Activated CD4-positive, alpha-beta T cell treated with anti-CD3 and anti-CD28 coated beads for 36 hours (primary cell): Measurements from ENCODE around the gene RAB5A. TPM values are rescaled to one million over a fixed set of nuclear protein-coding genes. Genes with fewer than 3 reads are reported as not detected.
"Not testable (repeated sequence)": the region's sequence is repeated elsewhere in the genome, so short reads cannot be mapped to it uniquely, and the experiment has no call there.

ENCODE experiments used
- ATAC-seq: fragments of 200-7000 bp; cut with Tn5 transposase; one replicate; pipeline ENCODE4 v1.10.0; 2021; ENCODE audit warnings: mild to moderate bottlenecking, moderate library complexity
- CTCF ChIA-PET: fragments of 350-600 bp; sonication (Branson Sonifier 250); formaldehyde crosslinking; loops from one replicate; lab custom pipeline; 2021; ENCODE audit warnings: antibody characterized with exemption; lab: Charles Lee
- POLR2A ChIA-PET: fragments of 350-600 bp; sonication (Branson Sonifier 250); formaldehyde crosslinking; loops from one replicate; lab custom pipeline; 2021; ENCODE audit warnings: antibody characterized with exemption, inconsistent platforms; lab: Charles Lee
- DNase-seq: peaks from one replicate; pipeline ENCODE4 v3.0.0-alpha.2; 2020
- H3K27ac Mint-ChIP-seq: one replicate; pipeline ENCODE4 v1.8.0; 2021; ENCODE audit warnings: mixed read lengths
- H3K27me3 Mint-ChIP-seq: one replicate; pipeline ENCODE4 v1.8.0; 2021; ENCODE audit warnings: mixed read lengths
- H3K36me3 Mint-ChIP-seq: one replicate; pipeline ENCODE4 v1.8.0; 2021; ENCODE audit warnings: low read depth, mixed read lengths
- H3K4me1 Mint-ChIP-seq: one replicate; pipeline ENCODE4 v1.8.0; 2021; ENCODE audit warnings: mixed read lengths
- H3K4me3 Mint-ChIP-seq: one replicate; pipeline ENCODE4 v1.8.0; 2021; ENCODE audit warnings: mild to moderate bottlenecking, moderate library complexity, mixed read lengths
- H3K9me3 Mint-ChIP-seq: one replicate; pipeline ENCODE4 v1.8.0; 2021; ENCODE audit warnings: low read depth, mixed read lengths
- intact Hi-C, 2 experiments: fragments of 100-400 bp; cut with DNase I in 1 of 2; cut with micrococcal nuclease in 1 of 2; formaldehyde crosslinking; loops; one replicate each; pipeline versions ENCODE4 v1.14.2 to v1.15.1; 2022 to 2024; cut with DNase I, micrococcal nuclease
- total RNA-seq, 2 experiments: library from RNA; stranded (reverse); gene quantifications; one replicate each; pipeline ENCODE4 v1.2.3, GENCODE V29; 2021

RAB5A gene
- total RNA-seq, 2 experiments from 2014 or later: 54.2 to 78.8 TPM

- DNase-seq: no peak
- POLR2A ChIA-PET: no interaction called here
- no peaks in the 10 kb centered on the region for H3K9me3 Mint-ChIP-seq
- no peak overlapping the region for H3K4me3 Mint-ChIP-seq
- no peaks in the 10 kb centered on the region for H3K4me1 Mint-ChIP-seq
- CTCF ChIA-PET: interaction anchor here (1.7 kb wide), 1 partner anchor 10 kb away, joined by 3 read pairs; no protein-coding TSS in a partner anchor
- no peaks in the 10 kb centered on the region for H3K27me3 Mint-ChIP-seq
- intact Hi-C loops: no loop called here
- no peak overlapping the region for H3K27ac Mint-ChIP-seq
- H3K36me3 Mint-ChIP-seq: no peaks in the 10 kb centered on the region
- no peak for ATAC-seq
These were observed 76.9 kb downstream of the RAB5A start for GRCh38 chr3:20023623-20024405.

GRCh38 chr3:20027136-20027535 is 80.2 kb downstream of the RAB5A start:
- ATAC-seq (no peak), DNase-seq (no peak)
- Mint-ChIP-seq H3K9me3 (no peaks in the 10 kb centered on the region), H3K36me3 (no peaks in the 10 kb centered on the region), H3K4me3 (no peak overlapping the region), H3K27me3 (no peaks in the 10 kb centered on the region), H3K27ac (no peak overlapping the region), H3K4me1 (no peaks in the 10 kb centered on the region)
- CTCF ChIA-PET: interaction anchor here (0.6 kb wide), 1 partner anchor 391 kb away, joined by 3 read pairs; no protein-coding TSS in a partner anchor
- intact Hi-C loops: no loop called here
- POLR2A ChIA-PET: no interaction called here

- intact Hi-C loops: no loop called here
- ChIA-PET POLR2A (no interaction called here), CTCF (interaction anchor here (1.3 kb wide), 1 partner anchor 114 kb away, joined by 3 read pairs; no protein-coding TSS in a partner anchor)
- Mint-ChIP-seq H3K27ac (no peak overlapping the region), H3K36me3 (no peaks in the 10 kb centered on the region), H3K4me1 (no peaks in the 10 kb centered on the region), H3K4me3 (no peak overlapping the region), H3K27me3 (no peaks in the 10 kb centered on the region), H3K9me3 (no peaks in the 10 kb centered on the region)
- ATAC-seq (no peak), DNase-seq (no peak)
These were observed 82.0 kb downstream of the RAB5A start for GRCh38 chr3:20028905-20029331.

GRCh38 chr3:20031939-20032338 is 85.0 kb downstream of the RAB5A start:
- DNase-seq, H3K27ac Mint-ChIP-seq, ATAC-seq, H3K27me3 Mint-ChIP-seq, H3K9me3 Mint-ChIP-seq, H3K4me1 Mint-ChIP-seq, POLR2A ChIA-PET, H3K4me3 Mint-ChIP-seq, CTCF ChIA-PET, H3K36me3 Mint-ChIP-seq: not testable (repeated sequence)
- intact Hi-C loops: loop anchor here in 1 of 2 experiments (10.0 kb wide), 1 partner anchor 147 kb away; no protein-coding TSS in a partner anchor

Other genes with a start within 250 kb of the RAB5A start
- under 1 TPM; 0.62 to 0.79 TPM for gene EFHB, start 12.9 kb upstream of the RAB5A start, total RNA-seq
- gene PP2D1, start 65.2 kb downstream of the RAB5A start, total RNA-seq: not detected
- gene KAT2B, start 93.3 kb downstream of the RAB5A start, total RNA-seq: 10 to 100 TPM; 17.2 to 18.5 TPM
- 10 to 100 TPM; 29.4 to 39.2 TPM for gene SGO1, start 239.1 kb downstream of the RAB5A start, total RNA-seq